ENCODE data around the gene MYH14. TPM values are rescaled to one million over a fixed set of nuclear protein-coding genes. Genes with fewer than 3 reads are reported as not detected.

Gene MYH14
- total RNA-seq, 6 experiments from 2014 or later: 0.09 TPM; not detected in 5

GRCh38 chr19:50205681-50206138 lies 2.3 kb downstream of the MYH14 start:
- H3K36me3 Mint-ChIP-seq (ENCODE audit: low read depth): no peaks in the 10 kb centered on the region
- H3K27me3 Mint-ChIP-seq (ENCODE audit: insufficient read depth): peaks cover 10% of the 10 kb centered on the region
- no peaks in the 10 kb centered on the region; the same call in 1 of the 2 replicates for H3K9me3 Mint-ChIP-seq
- no peak overlapping the region for H3K27ac Mint-ChIP-seq
- H3K4me1 Mint-ChIP-seq (ENCODE audit: low read depth): no peaks in the 10 kb centered on the region
- H3K4me3 Mint-ChIP-seq: no peak overlapping the region
- DNase-seq: no peak
- TF ChIP-seq CTCF (IDR thresholded peaks at IDR 0.05): no peak

GRCh38 chr19:50206191-50206590 lies 2.8 kb downstream of the MYH14 start:
- TF ChIP-seq CTCF (IDR thresholded peaks at IDR 0.05): no peak
- H3K4me3 Mint-ChIP-seq: no peak overlapping the region
- peaks cover 4% of the 10 kb centered on the region; the same call in 1 of the 2 replicates for H3K9me3 Mint-ChIP-seq
- H3K27ac Mint-ChIP-seq: no peak overlapping the region
- no peaks in the 10 kb centered on the region for H3K36me3 Mint-ChIP-seq (ENCODE audit: low read depth)
- peaks cover 10% of the 10 kb centered on the region for H3K27me3 Mint-ChIP-seq (ENCODE audit: insufficient read depth)
- H3K4me1 Mint-ChIP-seq (ENCODE audit: low read depth): no peaks in the 10 kb centered on the region
- DNase-seq: no peak

- H3K9me3 Mint-ChIP-seq: peaks cover 14% of the 10 kb centered on the region; the same call in 1 of the 2 replicates
- no peak for DNase-seq
- peaks cover 10% of the 10 kb centered on the region for H3K27me3 Mint-ChIP-seq (ENCODE audit: insufficient read depth)
- H3K4me3 Mint-ChIP-seq: no peak overlapping the region
- H3K4me1 Mint-ChIP-seq (ENCODE audit: low read depth): no peaks in the 10 kb centered on the region
- no peak for TF ChIP-seq CTCF (IDR thresholded peaks at IDR 0.05)
- H3K36me3 Mint-ChIP-seq (ENCODE audit: low read depth): no peaks in the 10 kb centered on the region
- no peak overlapping the region for H3K27ac Mint-ChIP-seq
Measured at GRCh38 chr19:50207730-50208129, 4.3 kb downstream of the MYH14 start.

- no peak for TF ChIP-seq CTCF (IDR thresholded peaks at IDR 0.05)
- DNase-seq: no peak
Measured at GRCh38 chr19:50209131-50209530, 5.7 kb downstream of the MYH14 start.

GRCh38 chr19:50210425-50210824 lies 7.0 kb downstream of the MYH14 start:
- Mint-ChIP-seq H3K4me3 (no peak overlapping the region), H3K4me1 (ENCODE audit: low read depth) (no peaks in the 10 kb centered on the region), H3K36me3 (ENCODE audit: low read depth) (no peaks in the 10 kb centered on the region), H3K27ac (no peak overlapping the region), H3K9me3 (peaks cover 14% of the 10 kb centered on the region; the same call in 1 of the 2 replicates), H3K27me3 (ENCODE audit: insufficient read depth) (peaks cover 8% of the 10 kb centered on the region)
- no peak for TF ChIP-seq CTCF (IDR thresholded peaks at IDR 0.05)
- DNase-seq: no peak

More at GRCh38 chr19:50209131-50209530, 5.7 kb downstream of the MYH14 start:
- Mint-ChIP-seq H3K4me1 (ENCODE audit: low read depth) (no peaks in the 10 kb centered on the region), H3K36me3 (ENCODE audit: low read depth) (no peaks in the 10 kb centered on the region), H3K4me3 (no peak overlapping the region), H3K27me3 (ENCODE audit: insufficient read depth) (peaks cover 8% of the 10 kb centered on the region), H3K27ac (no peak overlapping the region), H3K9me3 (peaks cover 14% of the 10 kb centered on the region; the same call in 1 of the 2 replicates)

Measured in HFFc6 (cell line).